Stimulated activated CD4-positive, alpha-beta T cell treated with anti-CD3 and anti-CD28 coated beads, Interleukin-12 subunit alpha, Interleukin-12 subunit beta, amount 100 ng/mL, for 24 hours (primary cell): Measurements from ENCODE around the gene SEPTIN6.
"Not testable (repeated sequence)": the region's sequence is repeated elsewhere in the genome, so short reads cannot be mapped to it uniquely, and the experiment has no call there.

Source experiments
- DNase-seq, 2 experiments: peaks; one replicate each; pipeline ENCODE4 v3.0.0-alpha.2; 2020; ENCODE audit warnings: low read depth in 2 of 2

SEPTIN6 gene

DNA sequence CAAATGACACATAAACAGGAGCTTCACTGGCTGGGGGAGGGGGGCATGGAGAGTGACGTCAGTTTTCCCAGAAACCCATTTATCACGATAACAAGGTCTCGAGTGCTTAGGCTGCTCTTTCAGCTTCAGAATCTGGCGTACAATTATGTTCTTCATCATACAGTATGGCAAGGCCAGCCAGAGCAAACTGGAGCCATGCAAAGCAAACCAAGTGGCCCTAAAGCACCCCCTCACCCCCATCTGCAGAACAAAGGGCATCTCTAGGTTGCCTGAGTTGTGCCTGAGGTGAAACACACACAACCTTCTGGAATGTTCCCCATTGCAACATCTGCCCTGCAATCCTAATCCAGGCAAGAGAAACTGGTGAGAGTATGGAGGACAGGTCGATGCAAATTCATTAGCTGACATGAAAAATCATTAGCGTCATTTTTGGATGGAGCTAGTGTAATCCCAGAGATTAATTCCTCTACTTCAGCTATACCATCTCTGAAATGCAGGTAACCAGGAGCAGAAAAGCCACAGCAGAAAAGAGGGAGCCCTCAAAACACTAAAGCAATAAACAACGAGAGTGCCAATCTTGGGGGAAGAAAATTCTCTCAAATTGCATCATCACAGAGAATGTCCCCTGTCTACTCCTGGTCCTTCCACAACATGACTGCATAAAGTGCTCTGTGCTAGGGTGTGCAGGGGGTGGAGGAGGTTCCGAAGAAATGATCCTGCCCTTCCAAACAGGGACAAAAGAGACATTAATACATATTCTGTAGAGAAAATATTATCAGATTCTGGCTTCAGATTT, 1.8 kb downstream of the SEPTIN6 start:
- DNase-seq: peak in 1 of 2 experiments; percentile 67

DNA sequence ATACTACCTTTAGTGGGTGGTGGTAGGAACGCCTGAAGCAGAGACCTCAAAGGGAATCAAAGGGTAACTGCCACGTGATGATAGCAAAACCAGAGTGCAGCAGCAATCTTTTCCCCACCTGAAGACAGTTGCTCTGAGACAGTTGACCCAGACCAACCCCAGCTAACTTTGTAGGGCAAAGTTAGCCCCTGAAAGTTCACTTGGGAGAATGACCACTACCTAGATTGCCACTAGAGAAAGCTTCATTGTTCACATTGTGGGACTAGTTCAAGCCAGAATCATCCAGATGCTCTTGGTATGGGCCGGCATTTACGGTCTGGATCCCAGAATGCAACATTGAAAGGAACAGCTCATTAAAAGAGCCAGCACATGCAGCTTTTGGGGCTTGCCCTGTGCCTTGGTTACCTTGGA, 4.1 kb downstream of the SEPTIN6 start:
- no peak for DNase-seq

DNA sequence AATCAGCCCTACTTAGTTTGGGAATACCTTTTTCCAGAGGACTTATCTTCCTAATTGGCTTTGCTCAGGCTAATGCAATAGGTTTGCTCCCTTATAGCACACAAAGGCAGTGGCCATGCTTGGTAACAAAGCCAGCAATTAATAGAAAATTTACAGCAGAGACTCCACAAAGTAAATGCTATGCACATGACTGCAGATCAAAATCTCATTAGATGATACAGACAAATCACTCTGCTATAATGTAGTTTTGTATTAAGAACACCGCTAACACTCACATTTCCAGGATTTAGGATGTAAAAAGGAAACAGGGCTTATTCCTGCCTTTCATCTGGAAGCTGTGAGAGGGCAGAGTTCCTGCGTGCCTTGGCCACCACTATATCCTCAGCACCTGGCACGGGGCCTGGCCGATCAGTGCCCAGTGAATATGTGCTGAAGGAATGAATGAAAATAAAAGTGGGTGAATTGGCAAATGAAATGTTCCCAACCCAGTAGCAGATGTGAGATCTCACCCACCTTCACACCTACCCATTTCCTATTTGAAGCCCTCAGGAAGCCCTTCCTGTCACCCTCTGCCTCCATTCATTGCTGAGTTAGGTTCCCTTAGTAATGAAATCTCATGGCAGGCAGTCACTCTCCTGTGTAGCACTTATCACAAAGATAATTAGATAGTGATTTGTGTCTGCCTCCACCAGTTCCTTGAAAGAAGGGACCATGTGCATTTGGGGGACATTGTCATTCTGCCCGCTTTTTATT, 5.1 kb downstream of the SEPTIN6 start:
- DNase-seq: no peak

- no peak for DNase-seq
Observed at GRCh38 chrX:119686087-119686691, 6.8 kb downstream of the SEPTIN6 start.

DNA sequence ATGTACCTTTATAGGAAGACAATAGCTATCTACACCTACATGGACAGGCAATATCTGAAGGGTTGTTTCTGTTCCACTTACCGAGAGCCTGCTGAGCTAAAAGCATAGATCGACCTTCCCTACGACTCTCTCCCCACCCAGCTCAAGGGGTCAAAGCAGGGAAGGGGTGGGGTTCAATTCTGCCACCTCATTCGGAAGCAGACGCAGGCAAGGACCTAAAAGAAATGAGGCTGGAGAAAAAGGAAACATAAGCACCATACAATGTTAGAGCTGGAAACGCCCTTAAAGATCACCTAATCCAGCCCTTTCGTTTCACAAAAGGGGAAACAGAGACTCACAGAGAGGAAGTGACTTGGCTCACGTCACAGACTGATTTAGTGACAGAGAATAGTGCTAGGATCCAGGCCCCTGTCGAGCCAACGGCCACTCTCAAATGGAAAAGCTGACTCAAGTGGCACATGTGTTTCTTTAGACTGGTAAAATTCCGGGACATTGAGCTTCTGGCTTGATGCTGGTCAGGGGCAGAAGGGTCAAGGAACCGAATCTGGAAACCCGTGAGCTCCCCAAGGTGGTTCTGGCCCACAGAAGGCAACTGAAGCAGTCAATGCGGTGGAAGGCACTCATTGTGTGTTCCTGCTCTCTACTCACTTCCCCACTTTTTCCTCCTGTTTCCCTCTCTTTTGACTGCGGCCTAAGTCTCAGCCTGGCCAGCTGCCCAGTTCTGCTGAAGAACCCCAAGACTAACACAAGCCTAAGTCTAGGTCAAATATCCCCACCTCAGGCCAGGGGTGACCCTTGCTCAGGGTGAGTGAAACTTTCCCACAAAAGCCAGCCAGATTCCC, 7.5 kb downstream of the SEPTIN6 start:
- DNase-seq: no peak

DNA sequence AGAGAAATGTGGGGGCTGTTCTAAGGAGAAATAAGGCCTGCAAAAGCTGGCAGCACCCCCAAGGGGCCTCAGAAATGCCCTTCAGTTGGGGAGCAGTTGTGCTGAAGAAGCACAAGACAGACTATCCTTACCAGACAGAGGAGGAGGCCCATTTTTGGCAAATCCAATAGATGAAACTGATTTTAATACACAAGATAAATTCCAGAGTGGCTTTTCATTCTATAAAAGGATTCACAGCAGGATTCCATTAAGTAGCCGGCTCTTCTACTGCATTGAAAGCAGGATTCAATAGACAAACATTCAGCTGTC, 8.1 kb downstream of the SEPTIN6 start:
- no peak for DNase-seq

- not testable (repeated sequence) for DNase-seq
Observed at GRCh38 chrX:119684312-119684711, 8.7 kb downstream of the SEPTIN6 start.

- no peak for DNase-seq
Observed at GRCh38 chrX:119682019-119682989, 10.7 kb downstream of the SEPTIN6 start.

DNA sequence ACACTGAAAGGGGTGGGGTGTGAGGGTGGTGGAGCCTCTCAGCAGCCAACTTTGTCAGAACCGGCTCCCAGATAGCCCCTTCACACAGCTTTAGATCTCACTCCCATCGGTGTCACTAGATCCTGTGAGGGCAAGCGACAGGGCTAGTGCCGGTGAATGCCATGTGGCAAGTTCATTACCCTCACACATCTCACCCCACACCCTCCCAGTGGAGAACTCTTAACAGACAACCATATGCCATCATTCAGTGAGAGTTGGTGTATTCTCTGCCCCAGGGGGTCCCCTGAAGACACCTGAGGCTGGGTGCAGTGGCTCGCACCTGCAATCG, 15.3 kb downstream of the SEPTIN6 start:
- no peak for DNase-seq

- no peak for DNase-seq
Observed at GRCh38 chrX:119676949-119677653, 15.9 kb downstream of the SEPTIN6 start.

DNA sequence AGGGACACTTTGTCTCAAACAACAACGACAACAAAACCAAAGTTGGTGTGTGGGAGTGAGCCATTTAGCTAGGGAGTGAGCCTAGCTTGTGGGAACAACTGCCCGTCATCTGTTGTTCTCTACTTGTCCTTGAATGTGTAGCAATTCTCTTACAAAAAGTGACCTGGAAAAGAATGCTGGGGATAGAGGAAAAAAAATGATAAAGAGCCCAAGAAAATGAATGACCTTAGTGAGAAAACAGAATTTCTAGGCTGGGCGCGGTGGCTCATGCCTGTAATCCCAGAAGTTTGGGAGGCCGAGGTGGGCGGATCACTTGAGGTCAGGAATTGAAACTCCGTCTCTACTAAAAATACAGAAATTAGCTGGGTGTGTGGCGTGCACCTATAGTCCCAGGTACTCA, 19.6 kb downstream of the SEPTIN6 start:
- DNase-seq: no peak

DNA sequence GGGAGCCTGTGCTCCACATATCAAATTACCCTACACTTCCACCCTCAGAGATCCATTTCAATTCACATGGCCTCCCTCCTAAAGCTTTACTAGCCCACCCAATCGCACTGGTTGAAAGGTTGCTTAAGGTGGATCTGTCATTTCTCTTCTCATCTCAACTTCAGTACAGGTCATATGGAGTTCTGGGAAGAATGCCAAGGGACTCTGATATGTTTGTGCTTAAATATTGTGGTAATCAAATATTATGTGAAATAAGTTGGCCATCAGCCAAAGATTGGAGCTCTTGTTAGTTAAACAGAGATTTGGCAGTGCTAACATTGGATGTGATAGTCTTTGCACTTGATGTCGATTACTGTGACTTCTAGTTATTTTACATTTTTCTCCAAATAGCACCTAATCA, 20.5 kb downstream of the SEPTIN6 start:
- no peak for DNase-seq

DNA sequence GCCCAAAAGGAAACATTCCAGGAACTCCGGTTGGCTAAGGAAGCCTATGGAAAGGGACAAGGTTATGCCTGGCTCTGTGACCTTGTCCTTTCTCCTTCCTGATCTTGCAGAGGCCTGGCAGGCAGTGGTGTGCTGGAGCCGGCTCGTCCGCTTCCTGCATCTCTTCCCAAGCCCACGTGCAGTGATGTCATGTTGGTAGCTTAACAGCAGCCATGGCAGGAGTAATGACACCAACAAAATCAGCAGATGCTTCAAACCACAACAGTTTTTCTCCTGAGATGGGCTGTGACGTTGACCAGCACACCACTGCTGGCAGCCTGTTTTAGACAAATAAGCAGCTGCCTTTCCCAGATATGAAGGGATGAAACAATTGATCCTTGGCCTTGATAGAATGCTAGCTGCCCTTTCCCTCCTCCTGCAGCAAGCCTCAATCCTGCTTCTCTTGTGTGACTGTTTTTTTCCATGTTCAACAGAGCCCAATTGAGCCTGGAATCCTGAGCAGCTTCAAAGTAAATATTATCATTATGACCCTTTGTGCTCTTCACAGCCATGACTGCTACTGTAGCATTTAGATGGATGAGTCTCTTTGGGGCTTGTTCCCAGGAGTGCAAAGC, 23.4 kb downstream of the SEPTIN6 start:
- DNase-seq: no peak

GRCh38 chrX:119667111-119667878, 25.7 kb downstream of the SEPTIN6 start:
- no peak for DNase-seq

GRCh38 chrX:119664877-119665276, 28.1 kb downstream of the SEPTIN6 start:
- not testable (repeated sequence) for DNase-seq

GRCh38 chrX:119661486-119661885, 31.5 kb downstream of the SEPTIN6 start:
- no peak for DNase-seq

DNA sequence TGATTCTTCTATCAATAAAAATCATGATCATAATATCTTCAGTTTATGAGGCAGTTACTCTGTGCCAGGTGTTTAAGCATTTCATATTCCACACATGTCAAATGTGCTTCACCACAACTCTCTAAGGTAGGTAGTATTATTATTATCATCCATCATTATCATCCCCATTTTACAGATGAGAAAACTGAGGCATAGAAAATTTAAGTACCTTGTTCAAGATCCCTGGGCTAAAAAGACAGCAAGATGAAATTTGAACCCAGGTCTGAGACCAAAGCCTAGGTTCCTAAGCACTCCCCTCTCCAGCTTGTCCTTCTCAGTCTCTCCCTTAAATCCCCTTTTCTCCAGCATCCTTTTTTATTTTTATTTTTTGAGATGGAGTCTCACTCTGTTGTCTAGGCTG, 33.4 kb downstream of the SEPTIN6 start:
- DNase-seq: no peak

DNA sequence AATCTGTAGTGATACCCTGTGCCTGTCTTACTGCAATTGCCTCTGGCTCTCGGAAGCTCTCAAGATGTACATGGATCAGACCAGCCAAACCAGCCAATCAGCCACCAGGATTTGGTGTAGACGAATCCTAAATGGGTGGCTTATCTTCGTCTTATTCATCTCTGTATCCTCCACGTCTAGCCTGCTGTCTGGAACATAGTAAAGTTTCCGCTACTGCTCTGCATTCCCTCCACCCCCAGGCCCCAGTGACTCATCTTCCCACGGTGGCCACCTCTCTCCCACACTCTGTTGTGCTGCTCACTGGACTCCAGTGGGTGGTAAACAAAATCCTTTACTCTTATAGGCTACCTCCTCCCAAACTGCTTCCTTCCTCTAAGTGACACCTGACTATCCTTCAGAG, 37.8 kb downstream of the SEPTIN6 start:
- peak; percentile 25 to 59 for DNase-seq

GRCh38 chrX:119654112-119654531, 38.8 kb downstream of the SEPTIN6 start:
- DNase-seq: no peak
